Duodenal mucosa (tissue), 2 donors: ENCODE results near the gene SV2B.

Source experiments
- H3K27ac ChIP-seq: one replicate; pipeline ENCODE4 v1.7.0; 2013; ENCODE audit warnings: low read depth, low read length
- H3K27me3 ChIP-seq, 2 donors: one replicate each; pipeline ENCODE4 v1.7.0; 2013; ENCODE audit warnings: low read length in 2 of 2, control low read depth in 1 of 2; ENCODE audit not compliant: insufficient read depth in 2 of 2, control insufficient read depth in 1 of 2
- H3K36me3 ChIP-seq, 2 donors: one replicate each; pipeline ENCODE4 v1.7.0; 2013; ENCODE audit warnings: low read length in 2 of 2, control low read depth in 1 of 2; ENCODE audit not compliant: insufficient read depth in 2 of 2, control insufficient read depth in 1 of 2
- H3K4me1 ChIP-seq, 2 donors: one replicate each; pipeline ENCODE4 v1.7.0; 2013; ENCODE audit warnings: low read length in 2 of 2, control low read depth in 1 of 2; ENCODE audit not compliant: insufficient read depth in 2 of 2, control insufficient read depth in 1 of 2
- H3K4me3 ChIP-seq, 2 donors: one replicate each; pipeline ENCODE4 v1.7.0; 2013; ENCODE audit warnings: low read length in 2 of 2, low read depth in 1 of 2
- H3K9ac ChIP-seq, 2 donors: one replicate each; pipeline ENCODE4 v1.7.0; 2013; ENCODE audit warnings: low read length in 2 of 2, low read depth in 1 of 2
- H3K9me3 ChIP-seq, 2 donors: one replicate each; pipeline ENCODE4 v1.7.0; 2013; ENCODE audit warnings: low read length in 2 of 2, control low read depth in 1 of 2; ENCODE audit not compliant: control insufficient read depth in 1 of 2

The SV2B gene

DNA sequence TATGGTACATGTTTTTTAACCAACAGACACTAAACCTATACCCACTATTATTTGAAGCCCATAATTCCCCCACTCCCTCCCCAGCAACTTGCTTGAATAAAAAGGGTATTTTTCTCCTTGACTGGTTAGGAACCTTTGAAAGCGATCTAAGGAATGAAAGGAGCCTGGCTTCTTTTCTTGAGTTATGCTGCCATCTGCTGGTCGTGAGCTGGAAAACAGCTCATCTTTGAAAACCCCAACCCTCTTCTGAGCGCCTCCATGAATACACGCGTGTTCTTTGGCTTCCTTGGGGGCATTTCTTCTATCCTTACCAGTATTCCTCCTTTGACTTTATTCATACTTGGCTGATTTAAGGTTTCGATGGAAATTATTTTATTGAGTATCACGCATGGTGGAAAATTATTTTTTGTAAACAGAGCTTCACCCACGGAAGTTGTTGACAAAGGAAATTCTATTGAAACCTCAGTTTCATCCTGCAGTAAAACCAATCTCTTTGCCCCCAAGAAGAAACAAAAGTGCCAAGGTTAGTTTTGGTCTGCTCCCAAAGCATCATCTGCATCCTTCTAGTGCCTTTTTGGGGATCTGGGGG lies 171.6 kb downstream of the SV2B start:
- peaks cover 4 to 10% of the 10 kb centered on the region in 2 donors for H3K27me3 ChIP-seq
- H3K4me1 ChIP-seq, result no peaks in the 10 kb centered on the region
- H3K4me3 ChIP-seq, result no peak overlapping the region
- H3K9ac ChIP-seq, result no peak overlapping the region
- H3K9me3 ChIP-seq, result no peaks in the 10 kb centered on the region
- no peaks in the 10 kb centered on the region for H3K36me3 ChIP-seq
- no peak overlapping the region for H3K27ac ChIP-seq

- Histone ChIP-seq H3K4me3 (no peak overlapping the region), H3K9ac (no peak overlapping the region), H3K36me3 (no peaks in the 10 kb centered on the region), H3K27ac (no peak overlapping the region), H3K9me3 (no peaks in the 10 kb centered on the region), H3K4me1 (no peaks in the 10 kb centered on the region), H3K27me3 (peaks cover 0 to 3% of the 10 kb centered on the region in 2 donors)
Observed at GRCh38 chr15:91275844-91276243, 175.8 kb downstream of the SV2B start.

GRCh38 chr15:91278951-91279350 lies 178.9 kb downstream of the SV2B start:
- H3K9me3 ChIP-seq, result no peaks in the 10 kb centered on the region
- H3K4me1 ChIP-seq, result no peaks in the 10 kb centered on the region
- no peak overlapping the region for H3K9ac ChIP-seq
- no peaks in the 10 kb centered on the region for H3K27me3 ChIP-seq
- no peak overlapping the region for H3K27ac ChIP-seq
- no peaks in the 10 kb centered on the region for H3K36me3 ChIP-seq
- no peak overlapping the region for H3K4me3 ChIP-seq

- H3K27ac ChIP-seq, result no peak overlapping the region
- H3K9ac ChIP-seq, result no peak overlapping the region
- H3K27me3 ChIP-seq, result no peaks in the 10 kb centered on the region
- H3K4me3 ChIP-seq, result no peak overlapping the region
- H3K36me3 ChIP-seq, result no peaks in the 10 kb centered on the region
- H3K4me1 ChIP-seq, result no peaks in the 10 kb centered on the region
- no peaks in the 10 kb centered on the region for H3K9me3 ChIP-seq
Observed at GRCh38 chr15:91279486-91279885, 179.4 kb downstream of the SV2B start.

- no peaks in the 10 kb centered on the region for H3K27me3 ChIP-seq
- no peak overlapping the region for H3K4me3 ChIP-seq
- H3K9me3 ChIP-seq, result no peaks in the 10 kb centered on the region
- H3K4me1 ChIP-seq, result no peaks in the 10 kb centered on the region
- H3K9ac ChIP-seq, result no peak overlapping the region
- no peak overlapping the region for H3K27ac ChIP-seq
- no peaks in the 10 kb centered on the region for H3K36me3 ChIP-seq
Observed at GRCh38 chr15:91281947-91282346, 181.9 kb downstream of the SV2B start.

DNA sequence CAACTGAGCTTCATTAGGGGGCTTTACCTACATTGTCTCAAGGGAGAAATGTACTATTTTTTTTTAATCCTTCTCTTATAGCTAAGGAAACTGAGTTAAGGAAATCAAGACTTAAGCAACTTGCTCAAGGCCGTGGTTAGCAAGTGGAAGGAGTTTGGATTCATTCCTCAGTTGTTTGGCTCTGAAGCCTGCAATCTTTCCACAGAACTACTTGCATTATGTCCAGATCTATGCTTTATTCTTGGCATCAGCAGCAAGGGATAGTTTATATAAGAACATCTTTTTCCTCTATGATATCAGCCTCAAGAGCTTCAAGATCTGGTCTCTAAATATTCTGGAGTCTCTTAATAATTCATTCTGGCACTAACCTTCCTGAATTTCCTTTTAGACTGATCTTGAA lies 182.4 kb downstream of the SV2B start:
- Histone ChIP-seq H3K36me3 (no peaks in the 10 kb centered on the region), H3K9me3 (no peaks in the 10 kb centered on the region), H3K27me3 (no peaks in the 10 kb centered on the region), H3K27ac (no peak overlapping the region), H3K9ac (no peak overlapping the region), H3K4me1 (no peaks in the 10 kb centered on the region), H3K4me3 (no peak overlapping the region)

GRCh38 chr15:91283155-91283554 lies 183.1 kb downstream of the SV2B start:
- no peak overlapping the region for H3K9ac ChIP-seq
- no peaks in the 10 kb centered on the region for H3K9me3 ChIP-seq
- H3K27me3 ChIP-seq, result no peaks in the 10 kb centered on the region
- H3K4me1 ChIP-seq, result no peaks in the 10 kb centered on the region
- H3K36me3 ChIP-seq, result no peaks in the 10 kb centered on the region
- no peak overlapping the region for H3K27ac ChIP-seq
- no peak overlapping the region for H3K4me3 ChIP-seq

- no peak overlapping the region for H3K4me3 ChIP-seq
- no peaks in the 10 kb centered on the region for H3K9me3 ChIP-seq
- H3K36me3 ChIP-seq, result no peaks in the 10 kb centered on the region
- H3K9ac ChIP-seq, result no peak overlapping the region
- no peaks in the 10 kb centered on the region for H3K4me1 ChIP-seq
- H3K27me3 ChIP-seq, result no peaks in the 10 kb centered on the region
- H3K27ac ChIP-seq, result no peak overlapping the region
Observed at GRCh38 chr15:91284758-91285466, 184.9 kb downstream of the SV2B start.

DNA sequence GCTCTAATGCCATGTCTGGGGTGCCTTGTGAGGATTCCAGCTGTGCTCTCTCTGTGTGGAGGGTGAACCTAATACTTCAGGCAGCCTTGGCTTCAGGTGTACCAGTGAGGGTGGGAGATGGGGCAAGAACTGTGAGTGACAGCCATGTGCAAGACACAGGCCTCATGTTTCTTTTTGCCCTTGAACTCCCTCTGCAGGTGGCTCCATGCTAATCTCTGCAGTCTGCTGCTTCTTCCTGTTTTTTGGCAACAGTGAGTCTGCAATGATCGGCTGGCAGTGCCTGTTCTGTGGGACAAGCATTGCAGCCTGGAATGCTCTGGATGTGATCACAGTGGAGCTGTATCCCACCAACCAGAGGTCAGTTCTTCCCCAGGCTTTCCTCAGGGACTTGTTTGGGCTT lies 189.3 kb downstream of the SV2B start:
- H3K27ac ChIP-seq, result no peak overlapping the region
- H3K4me3 ChIP-seq, result no peak overlapping the region
- no peaks in the 10 kb centered on the region for H3K4me1 ChIP-seq
- no peaks in the 10 kb centered on the region for H3K27me3 ChIP-seq
- no peaks in the 10 kb centered on the region for H3K9me3 ChIP-seq
- no peaks in the 10 kb centered on the region for H3K36me3 ChIP-seq
- no peak overlapping the region for H3K9ac ChIP-seq

DNA sequence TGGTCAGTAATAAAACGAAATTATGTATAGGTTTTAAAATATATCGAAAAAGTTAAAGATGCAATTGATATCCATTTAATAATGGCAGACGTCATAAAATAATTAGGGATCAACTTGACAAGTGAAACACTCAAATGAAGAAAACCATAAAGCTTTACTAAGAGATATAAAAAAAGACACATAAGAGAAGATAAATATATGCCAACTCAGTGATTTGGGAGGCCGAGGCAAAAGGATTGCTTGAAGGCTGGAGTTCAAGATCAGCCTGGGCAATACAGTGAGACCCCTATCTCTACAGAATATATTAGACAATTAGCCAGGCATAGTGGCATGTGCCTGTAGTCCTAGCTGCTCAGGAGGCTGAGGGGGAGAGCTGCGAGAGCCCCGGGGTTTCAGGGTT lies 190.5 kb downstream of the SV2B start:
- Histone ChIP-seq H3K4me1 (no peaks in the 10 kb centered on the region), H3K4me3 (no peak overlapping the region), H3K36me3 (no peaks in the 10 kb centered on the region), H3K27ac (no peak overlapping the region), H3K9me3 (no peaks in the 10 kb centered on the region), H3K27me3 (peaks cover 0 to 2% of the 10 kb centered on the region in 2 donors), H3K9ac (no peak overlapping the region)
